HFF-Myc (cell line): ENCODE data around the gene CYP3A7.
"Not testable (repeated sequence)": the region's sequence is repeated elsewhere in the genome, so short reads cannot be mapped to it uniquely, and the experiment has no call there.

ENCODE experiments used
- DNase-seq: peaks from one replicate; pipeline ENCODE4 v3.0.0-alpha.2; 2011; ENCODE audit warnings: low read depth; ENCODE audit errors: extremely low read depth
- H3K4me3 ChIP-seq: replicated peaks from 2 replicates; pipeline ENCODE4 v1.5.1; 2011; ENCODE audit warnings: low read depth, mild to moderate bottlenecking, control low read depth, low read length
- TF ChIP-seq, protein P1 (sequence below): IDR thresholded peaks from 2 replicates; pipeline ENCODE4 v1.5.1; 2012; ENCODE audit warnings: mild to moderate bottlenecking, low read depth, low read length, control low read depth; ENCODE audit errors: missing control alignments

CYP3A7 gene

DNA sequence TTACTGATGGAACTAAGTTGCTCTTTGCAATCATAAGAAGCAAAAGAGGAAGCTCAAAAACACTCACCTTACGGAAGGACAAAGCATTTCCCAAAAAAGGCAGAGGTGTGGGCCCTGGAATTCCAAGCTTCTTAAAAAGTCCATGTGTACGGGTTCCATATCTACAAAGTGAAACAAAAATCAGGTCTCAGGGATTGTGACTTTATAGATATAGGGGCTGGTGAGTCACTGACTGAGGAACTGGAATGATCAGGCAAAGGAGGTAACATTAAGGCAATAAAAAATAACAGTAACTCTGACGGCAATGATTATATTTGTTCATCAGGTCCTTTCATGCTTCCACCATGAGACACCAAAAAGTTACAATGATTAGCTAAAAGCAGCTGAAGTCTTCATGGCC, 4.0 kb downstream of the CYP3A7 start:
- no peak for DNase-seq
- TF ChIP-seq, protein P1, sequence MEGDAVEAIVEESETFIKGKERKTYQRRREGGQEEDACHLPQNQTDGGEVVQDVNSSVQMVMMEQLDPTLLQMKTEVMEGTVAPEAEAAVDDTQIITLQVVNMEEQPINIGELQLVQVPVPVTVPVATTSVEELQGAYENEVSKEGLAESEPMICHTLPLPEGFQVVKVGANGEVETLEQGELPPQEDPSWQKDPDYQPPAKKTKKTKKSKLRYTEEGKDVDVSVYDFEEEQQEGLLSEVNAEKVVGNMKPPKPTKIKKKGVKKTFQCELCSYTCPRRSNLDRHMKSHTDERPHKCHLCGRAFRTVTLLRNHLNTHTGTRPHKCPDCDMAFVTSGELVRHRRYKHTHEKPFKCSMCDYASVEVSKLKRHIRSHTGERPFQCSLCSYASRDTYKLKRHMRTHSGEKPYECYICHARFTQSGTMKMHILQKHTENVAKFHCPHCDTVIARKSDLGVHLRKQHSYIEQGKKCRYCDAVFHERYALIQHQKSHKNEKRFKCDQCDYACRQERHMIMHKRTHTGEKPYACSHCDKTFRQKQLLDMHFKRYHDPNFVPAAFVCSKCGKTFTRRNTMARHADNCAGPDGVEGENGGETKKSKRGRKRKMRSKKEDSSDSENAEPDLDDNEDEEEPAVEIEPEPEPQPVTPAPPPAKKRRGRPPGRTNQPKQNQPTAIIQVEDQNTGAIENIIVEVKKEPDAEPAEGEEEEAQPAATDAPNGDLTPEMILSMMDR: no peak
- no peak overlapping the region for H3K4me3 ChIP-seq

DNA sequence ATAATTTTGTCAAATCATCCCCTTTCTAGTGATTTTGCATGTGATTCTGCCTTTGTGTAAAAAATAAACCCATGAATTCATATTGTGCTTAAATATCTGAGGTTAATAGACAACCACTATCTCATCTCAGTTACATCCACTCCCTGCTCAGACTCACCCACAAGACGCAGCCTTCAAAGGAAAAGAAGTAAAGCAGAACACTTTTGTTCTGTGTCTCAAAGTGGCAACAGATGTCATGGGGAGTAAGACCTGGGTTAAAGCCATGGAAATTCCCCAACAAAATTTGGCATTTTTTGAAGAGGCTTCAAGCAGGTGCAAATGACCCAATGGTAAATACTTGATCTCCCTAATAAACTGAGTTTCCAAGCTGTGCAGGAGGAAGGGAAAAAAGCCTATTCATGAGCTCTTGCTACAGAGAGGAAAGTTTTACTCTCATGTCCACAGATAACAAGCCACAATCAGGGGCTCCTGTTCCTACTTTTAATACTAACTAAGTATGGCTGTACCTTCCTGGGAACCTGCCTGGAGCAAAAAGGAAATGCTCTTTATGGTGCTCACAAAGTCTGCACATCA, 4.7 kb downstream of the CYP3A7 start:
- no peak overlapping the region for H3K4me3 ChIP-seq
- TF ChIP-seq, protein P1: no peak
- no peak for DNase-seq

DNA sequence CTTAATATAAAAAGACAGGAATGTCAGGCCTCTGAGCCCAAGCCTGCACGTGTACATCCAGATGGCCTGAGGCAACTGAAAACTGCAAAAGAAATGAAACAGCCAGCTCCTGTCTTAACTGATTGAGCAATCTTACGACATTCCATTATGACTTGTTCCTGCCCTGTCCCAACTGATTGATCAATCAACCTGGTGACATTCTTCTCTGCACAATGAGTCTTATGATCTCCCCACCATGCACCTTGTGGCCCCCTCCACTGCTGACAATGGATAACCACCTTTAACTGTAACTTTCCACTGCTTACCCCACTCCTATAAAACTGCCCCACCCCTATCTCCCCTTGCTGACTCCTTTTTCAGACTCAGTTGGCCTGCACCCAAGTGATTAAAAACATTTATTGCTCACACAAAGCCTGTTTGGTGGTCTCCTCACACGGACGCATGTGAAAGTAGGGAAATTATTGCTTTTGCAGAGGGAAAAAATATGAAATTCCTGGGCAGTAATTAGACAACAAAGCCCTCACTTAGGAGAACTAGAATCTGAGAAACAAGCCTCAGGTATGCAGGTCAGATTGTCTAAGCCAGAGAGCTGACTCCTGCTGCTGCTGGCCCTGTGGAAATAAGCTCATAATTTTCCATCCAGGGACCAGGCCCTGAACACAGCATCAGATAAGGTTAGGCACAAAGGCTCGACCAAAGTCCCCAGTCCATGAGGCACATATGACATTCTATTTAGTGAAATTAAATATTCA, 5.3 kb downstream of the CYP3A7 start:
- TF ChIP-seq, protein P1: no peak
- DNase-seq: no peak
- H3K4me3 ChIP-seq: no peak overlapping the region

DNA sequence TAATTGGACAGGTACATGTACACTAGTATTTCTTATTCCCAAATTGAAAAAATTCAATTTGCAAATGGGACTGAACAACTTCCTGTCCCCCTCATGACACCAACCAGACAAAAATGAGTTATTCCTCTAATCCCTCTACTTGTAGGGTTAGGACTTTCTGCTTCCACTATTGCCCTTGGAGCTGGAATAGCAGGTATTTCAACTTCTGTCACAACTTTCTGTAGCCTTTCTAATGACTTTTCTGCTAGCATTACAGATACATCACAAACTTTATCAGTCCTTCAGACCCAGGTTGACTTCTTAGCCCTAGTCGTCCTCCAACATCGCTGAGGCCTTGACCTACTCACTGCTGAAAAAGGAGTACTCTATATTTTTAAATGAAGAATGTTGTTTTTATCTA, 6.4 kb downstream of the CYP3A7 start:
- no peak overlapping the region for H3K4me3 ChIP-seq
- TF ChIP-seq, protein P1: no peak
- DNase-seq: no peak

DNA sequence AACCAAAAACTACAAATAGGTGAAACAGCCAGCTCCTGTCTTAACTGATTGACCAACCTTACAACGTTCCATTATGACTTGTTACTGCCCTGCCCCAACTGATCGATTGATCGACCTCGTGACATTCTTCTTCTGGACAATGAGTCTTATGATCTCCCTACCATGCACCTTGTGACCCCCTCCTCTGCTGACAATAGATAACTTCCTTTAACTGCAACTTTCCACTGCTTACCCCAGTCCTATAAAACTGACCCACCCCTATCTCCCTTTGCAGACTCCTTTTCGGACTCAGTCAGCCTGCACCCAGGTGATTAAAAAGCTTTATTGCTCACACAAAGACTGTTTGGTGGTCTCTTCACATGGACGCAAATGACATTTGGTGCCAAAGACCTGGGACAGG, 11.8 kb downstream of the CYP3A7 start:
- not testable (repeated sequence) for H3K4me3 ChIP-seq, DNase-seq

GRCh38 chr7:99720800-99721595, 14.0 kb downstream of the CYP3A7 start:
- H3K4me3 ChIP-seq: no peak overlapping the region
- TF ChIP-seq, protein P1: no peak
- no peak for DNase-seq
